ENCODE results near the gene ZBED5. TPM values are rescaled to one million over a fixed set of nuclear protein-coding genes. Genes with fewer than 3 reads are reported as not detected.
A peak's percentile ranks its signal among the peaks of the same experiment; 100 is the strongest.

ZBED5 gene
- total and polyA plus RNA-seq, 2 of the 4 experiments (the other 2 are of a cell fraction): 28.2 to 30.8 TPM

- Histone ChIP-seq H3K56ac (ENCODE audit: extremely low read depth, insufficient read depth, low read length) (no peak overlapping the region), H3K18ac (ENCODE audit: low read depth, low read length) (peak overlapping the region; percentile 99), H3K14ac (replicated peaks; ENCODE audit: low read depth, low read length) (peak overlapping the region; percentile 65), H3K23ac (ENCODE audit: low read depth, low read length) (peak overlapping the region; percentile 10; the same call in 1 of the 2 replicates), H3K9me1 (ENCODE audit: insufficient read depth, low read length) (peaks cover 28% of the 10 kb centered on the region), H2BK20ac (ENCODE audit: low read depth, low read length) (peak overlapping the region; percentile 96), H3K79me1 (ENCODE audit: low read depth in 1 of 2, low read length in 2 of 2) (peaks cover 0 to 39% of the 10 kb centered on the region in 2 experiments; a peak in 2 of 4 replicates), H4K20me1 (ENCODE audit: insufficient read depth, low read length) (no peaks in the 10 kb centered on the region), H2BK120ac (ENCODE audit: low read depth, low read length) (peak overlapping the region; percentile 93), H2AFZ (replicated peaks; ENCODE audit: low read length, poor library complexity) (no peak overlapping the region), H3K4me2 (ENCODE audit: low read depth, low read length) (peak overlapping the region; percentile 15; the same call in 1 of the 2 replicates), H3K9ac (ENCODE audit: low read depth, low read length) (no peak overlapping the region), H4K8ac (ENCODE audit: low read depth in 2 of 2, low read length in 2 of 2) (peak overlapping the region in 1 of 2 experiments; percentile 65; a peak in 2 of 4 replicates), H3K9me3 (ENCODE audit: control insufficient read depth, insufficient read depth, low read length) (no peaks in the 10 kb centered on the region), H2BK5ac (ENCODE audit: low read depth, low read length, poor library complexity, severe bottlenecking) (peak overlapping the region; percentile 80), H4K5ac (ENCODE audit: low read depth, low read length) (peak overlapping the region; percentile 49; the same call in 1 of the 2 replicates), H3K27me3 (ENCODE audit: control insufficient read depth, insufficient read depth, low read length) (no peaks in the 10 kb centered on the region), H3K27ac (ENCODE audit: insufficient read depth, low read length) (peak overlapping the region; percentile 51; the same call in 1 of the 2 replicates), H2BK15ac (ENCODE audit: low read depth, low read length) (peak overlapping the region; percentile 91), H4K91ac (ENCODE audit: insufficient read depth, low read depth, low read length) (peak overlapping the region; percentile 35; the same call in 1 of the 2 replicates), H3K4me3 (ENCODE audit: insufficient read depth, low read depth, low read length) (no peak overlapping the region), H2AK9ac (replicated peaks; ENCODE audit: low read depth, low read length, poor library complexity) (no peak overlapping the region), H3K36me3 (ENCODE audit: control insufficient read depth, insufficient read depth, low read length) (no peaks in the 10 kb centered on the region), H3K4me1 (ENCODE audit: control insufficient read depth, insufficient read depth, low read length) (peaks cover 22% of the 10 kb centered on the region), H3K4ac (ENCODE audit: low read depth, low read length) (peak overlapping the region; percentile 93; the same call in 1 of the 2 replicates), H2AK5ac (ENCODE audit: low read depth, low read length) (peak overlapping the region; percentile 87; the same call in 1 of the 2 replicates)
- ChIA-PET CTCF (interaction anchor here (0.6 to 1.2 kb wide), 6 partner anchors 11 to 1108 kb away, joined by 3 to 7 read pairs (median 4); no protein-coding TSS in a partner anchor), POLR2A (ENCODE audit: unreplicated experiment) (no interaction called here)
- dilution Hi-C loops (cut with HindIII; ENCODE audit: low sequenced_read_pairs, unreplicated experiment): no loop called here
- TF ChIP-seq POLR2A (IDR thresholded peaks at IDR 0.05; ENCODE audit: low read depth, low read length) (no peak), MAFK (IDR thresholded peaks at IDR 0.05; ENCODE audit: low read depth, low read length) (no peak), ELK1 (IDR thresholded peaks at IDR 0.05; ENCODE audit: borderline replicate concordance, low read depth, low read length) (no peak), FOS (IDR thresholded peaks at IDR 0.05; ENCODE audit: low read depth, low read length) (peak; percentile 22; the same call in 1 of the 2 replicates), CEBPB (IDR thresholded peaks at IDR 0.05; ENCODE audit: low read depth, low read length) (peak; percentile 94), SMC3 (IDR thresholded peaks at IDR 0.05; ENCODE audit: low read depth, low read length) (0 out of 2 replicates have a peak, but pooled peaks have one; percentile 3), NFE2L2 (IDR thresholded peaks at IDR 0.05; ENCODE audit: low read depth, low read length) (peak; percentile 66; the same call in 1 of the 2 replicates), RCOR1 (IDR thresholded peaks at IDR 0.05; ENCODE audit: insufficient replicate concordance, low read length) (peak; percentile 82), RFX5 (IDR thresholded peaks at IDR 0.05; ENCODE audit: low read depth, low read length) (no peak), MAZ (IDR thresholded peaks at IDR 0.05; ENCODE audit: borderline replicate concordance, low read depth, low read length) (0 out of 2 replicates have a peak, but pooled peaks have one; percentile 17), RAD21 (IDR thresholded peaks at IDR 0.05; ENCODE audit: low read length) (peak; percentile 23; the same call in 1 of the 2 replicates), CTCF (conservative IDR thresholded peaks at IDR 0.05; ENCODE audit: low read depth, low read length) (peak; percentile 69), BHLHE40 (IDR thresholded peaks at IDR 0.05; ENCODE audit: low read depth, low read length) (no peak)
- TF ChIP-seq, protein P1, sequence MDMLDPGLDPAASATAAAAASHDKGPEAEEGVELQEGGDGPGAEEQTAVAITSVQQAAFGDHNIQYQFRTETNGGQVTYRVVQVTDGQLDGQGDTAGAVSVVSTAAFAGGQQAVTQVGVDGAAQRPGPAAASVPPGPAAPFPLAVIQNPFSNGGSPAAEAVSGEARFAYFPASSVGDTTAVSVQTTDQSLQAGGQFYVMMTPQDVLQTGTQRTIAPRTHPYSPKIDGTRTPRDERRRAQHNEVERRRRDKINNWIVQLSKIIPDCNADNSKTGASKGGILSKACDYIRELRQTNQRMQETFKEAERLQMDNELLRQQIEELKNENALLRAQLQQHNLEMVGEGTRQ (IDR thresholded peaks at IDR 0.05; ENCODE audit: low read depth, low read length): no peak
- in situ Hi-C loops (cut with MboI; ENCODE audit: low sequenced_read_pairs): no loop called here
- intact Hi-C loops (cut with micrococcal nuclease): no loop called here
- DNase-seq: peak; percentile 89
- BruUV-seq (replicated peaks): no TSS peak
- peak; percentile 79 for ATAC-seq (ENCODE audit: low read depth)
Observed at GRCh38 chr11:10893714-10894151, 35.9 kb upstream of the ZBED5 start.
